Loucy (cell line): ENCODE measurements around the gene RELA.

Experiments
- H2AFZ ChIP-seq: fragments of 200-600 bp; sonication (generic); 2 replicates; pipeline ENCODE4 v1.6.0; 2016; ENCODE audit warnings: antibody characterized with exemption, mild to moderate bottlenecking, low read length, moderate library complexity
- H3F3A ChIP-seq: fragments of 200-600 bp; 2 replicates; pipeline ENCODE4 v1.6.0; 2016; ENCODE audit warnings: antibody characterized with exemption, low read depth, mild to moderate bottlenecking
- H3K27me3 ChIP-seq: fragments of 200-600 bp; sonication (generic); 2 replicates; pipeline ENCODE4 v1.6.1; 2014; ENCODE audit warnings: low read length, mild to moderate bottlenecking; ENCODE audit not compliant: insufficient read depth, poor library complexity, severe bottlenecking
- H3K36me3 ChIP-seq: fragments of 200-600 bp; sonication (generic); 2 replicates; pipeline ENCODE4 v1.6.1; 2016; ENCODE audit warnings: low read length; ENCODE audit not compliant: insufficient read depth
- H3K4me1 ChIP-seq: fragments of 200-600 bp; sonication (generic); 2 replicates; pipeline ENCODE4 v1.5.1; 2014; ENCODE audit warnings: low read length, mild to moderate bottlenecking; ENCODE audit not compliant: insufficient read depth, poor library complexity, severe bottlenecking
- H3K4me2 ChIP-seq: fragments of 200-600 bp; sonication (generic); 2 replicates; pipeline ENCODE4 v1.6.0; 2014; ENCODE audit warnings: antibody characterized with exemption, low read length, low read depth, mild to moderate bottlenecking; ENCODE audit not compliant: poor library complexity, severe bottlenecking
- H3K4me3 ChIP-seq: fragments of 200-600 bp; sonication (generic); 2 replicates; pipeline ENCODE4 v1.5.1; 2014; ENCODE audit warnings: low read length, mild to moderate bottlenecking, mixed read lengths; ENCODE audit not compliant: poor library complexity, severe bottlenecking
- H3K79me2 ChIP-seq: fragments of 200-600 bp; sonication (generic); 2 replicates; pipeline ENCODE4 v1.6.1; 2014; ENCODE audit warnings: low read length; ENCODE audit not compliant: insufficient read depth
- H3K9ac ChIP-seq: fragments of 200-600 bp; sonication (generic); 2 replicates; pipeline ENCODE4 v1.6.0; 2014; ENCODE audit warnings: mild to moderate bottlenecking, low read depth, low read length, moderate library complexity; ENCODE audit not compliant: poor library complexity, severe bottlenecking
- H3K9me2 ChIP-seq: fragments of 200-600 bp; sonication (generic); replicated peaks from 2 replicates; pipeline ENCODE4 v1.6.1; 2016; ENCODE audit warnings: low read depth, low read length, mixed read lengths
- H3K9me3 ChIP-seq: fragments of 200-600 bp; sonication (generic); 2 replicates; pipeline ENCODE4 v1.6.1; 2014; ENCODE audit warnings: mild to moderate bottlenecking, antibody characterized with exemption, low read length, low read depth; ENCODE audit not compliant: insufficient read depth
- H4K20me1 ChIP-seq: fragments of 200-600 bp; sonication (generic); 2 replicates; pipeline ENCODE4 v1.6.0; 2014; ENCODE audit warnings: antibody characterized with exemption, low read length, mild to moderate bottlenecking; ENCODE audit not compliant: insufficient read depth, poor library complexity, severe bottlenecking
- CTCF ChIP-seq: fragments of 200-600 bp; sonication (generic); conservative IDR thresholded peaks from 2 replicates; pipeline ENCODE4 v1.5.1; 2014; ENCODE audit warnings: mild to moderate bottlenecking, antibody characterized with exemption, low read length
- EZH2phosphoT487 ChIP-seq: fragments of 200-600 bp; IDR thresholded peaks from 2 replicates; pipeline ENCODE4 v1.6.1; 2018; ENCODE audit warnings: antibody characterized with exemption, mild to moderate bottlenecking, moderate library complexity, borderline replicate concordance

RELA gene

GRCh38 chr11:65650547-65651338 is 12.0 kb downstream of the RELA start:
- H2AFZ ChIP-seq: no peak overlapping the region
- H4K20me1 ChIP-seq: no peaks in the 10 kb centered on the region
- H3K9me2 ChIP-seq: no peaks in the 10 kb centered on the region
- TF ChIP-seq CTCF (no peak), EZH2phosphoT487 (no peak)
- H3K9ac ChIP-seq: no peak overlapping the region
- H3K9me3 ChIP-seq: no peaks in the 10 kb centered on the region
- H3K36me3 ChIP-seq: peaks cover 17% of the 10 kb centered on the region; the same call in 1 of the 2 replicates
- H3K27me3 ChIP-seq: no peaks in the 10 kb centered on the region
- peaks cover 15% of the 10 kb centered on the region; the same call in 1 of the 2 replicates for H3K79me2 ChIP-seq
- H3K4me1 ChIP-seq: peaks cover 25% of the 10 kb centered on the region
- H3K4me3 ChIP-seq: no peak overlapping the region
- peaks cover 8% of the 10 kb centered on the region for H3F3A ChIP-seq
- no peak overlapping the region for H3K4me2 ChIP-seq

GRCh38 chr11:65649656-65650546 is 12.8 kb downstream of the RELA start:
- H3K9ac ChIP-seq: no peak overlapping the region
- no peaks in the 10 kb centered on the region for H4K20me1 ChIP-seq
- no peak overlapping the region for H3K4me3 ChIP-seq
- H3K9me2 ChIP-seq: no peaks in the 10 kb centered on the region
- peaks cover 13% of the 10 kb centered on the region; the same call in 1 of the 2 replicates for H3K79me2 ChIP-seq
- no peak overlapping the region for H2AFZ ChIP-seq
- no peak for TF ChIP-seq EZH2phosphoT487
- no peak for TF ChIP-seq CTCF
- peaks cover 25% of the 10 kb centered on the region for H3K4me1 ChIP-seq
- H3K36me3 ChIP-seq: peaks cover 9% of the 10 kb centered on the region; the same call in 1 of the 2 replicates
- no peak overlapping the region for H3K4me2 ChIP-seq
- no peaks in the 10 kb centered on the region for H3K9me3 ChIP-seq
- H3F3A ChIP-seq: peaks cover 8% of the 10 kb centered on the region
- H3K27me3 ChIP-seq: no peaks in the 10 kb centered on the region

- no peak overlapping the region for H3K9ac ChIP-seq
- peaks cover 8% of the 10 kb centered on the region for H3F3A ChIP-seq
- TF ChIP-seq EZH2phosphoT487: no peak
- TF ChIP-seq CTCF: no peak
- H3K4me3 ChIP-seq: no peak overlapping the region
- H3K4me1 ChIP-seq: peaks cover 22% of the 10 kb centered on the region
- H3K79me2 ChIP-seq: peaks cover 5% of the 10 kb centered on the region; the same call in 1 of the 2 replicates
- no peaks in the 10 kb centered on the region for H3K9me3 ChIP-seq
- no peak overlapping the region for H2AFZ ChIP-seq
- no peak overlapping the region for H3K4me2 ChIP-seq
- no peaks in the 10 kb centered on the region for H3K27me3 ChIP-seq
- peaks cover under 1% of the 10 kb centered on the region; the same call in 1 of the 2 replicates for H3K36me3 ChIP-seq
- no peaks in the 10 kb centered on the region for H3K9me2 ChIP-seq
- no peaks in the 10 kb centered on the region for H4K20me1 ChIP-seq
These were observed 13.7 kb downstream of the RELA start for GRCh38 chr11:65648997-65649493.
